Hepatocyte (in vitro differentiated cells): ENCODE results near the gene EXOC6B.

Source experiments
- EZH2 ChIP-seq: fragments of 200-600 bp; sonication (generic); IDR thresholded peaks from 2 replicates; pipeline ENCODE4 v1.6.1; 2016; ENCODE audit warnings: antibody characterized with exemption, mild to moderate bottlenecking, borderline replicate concordance
- EZH2phosphoT487 ChIP-seq: fragments of 200-600 bp; sonication (generic); IDR thresholded peaks from one replicate; pipeline ENCODE4 v1.6.1; 2018; ENCODE audit warnings: antibody characterized with exemption, mild to moderate bottlenecking, low read depth, moderate library complexity; ENCODE audit not compliant: unreplicated experiment, severe bottlenecking
- TF ChIP-seq, protein P1 (sequence below): fragments of 200-600 bp; sonication (generic); IDR thresholded peaks from 2 replicates; pipeline ENCODE4 v1.5.1; 2016; ENCODE audit warnings: antibody characterized with exemption, mild to moderate bottlenecking; ENCODE audit not compliant: poor library complexity

DNA sequence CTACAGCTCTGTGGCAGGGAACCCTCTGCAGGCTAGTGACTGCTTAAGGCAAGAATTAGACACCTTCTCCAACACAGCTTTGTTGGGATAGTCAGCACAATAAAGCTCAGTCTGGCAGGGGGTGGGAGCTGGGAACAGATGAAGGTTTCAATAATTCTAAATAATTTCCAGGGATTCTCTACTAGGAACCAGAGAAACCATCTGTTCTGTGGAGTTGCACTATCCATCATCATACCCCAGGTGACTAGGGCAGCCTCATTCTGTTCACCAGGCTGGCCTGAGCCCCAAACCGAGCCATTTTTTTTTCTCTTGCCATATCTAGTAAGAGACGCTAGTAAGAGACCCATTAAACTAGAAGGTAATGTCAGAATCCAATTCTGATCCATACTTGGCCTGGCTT lies 642.4 kb downstream of the EXOC6B start:
- TF ChIP-seq, protein P1, sequence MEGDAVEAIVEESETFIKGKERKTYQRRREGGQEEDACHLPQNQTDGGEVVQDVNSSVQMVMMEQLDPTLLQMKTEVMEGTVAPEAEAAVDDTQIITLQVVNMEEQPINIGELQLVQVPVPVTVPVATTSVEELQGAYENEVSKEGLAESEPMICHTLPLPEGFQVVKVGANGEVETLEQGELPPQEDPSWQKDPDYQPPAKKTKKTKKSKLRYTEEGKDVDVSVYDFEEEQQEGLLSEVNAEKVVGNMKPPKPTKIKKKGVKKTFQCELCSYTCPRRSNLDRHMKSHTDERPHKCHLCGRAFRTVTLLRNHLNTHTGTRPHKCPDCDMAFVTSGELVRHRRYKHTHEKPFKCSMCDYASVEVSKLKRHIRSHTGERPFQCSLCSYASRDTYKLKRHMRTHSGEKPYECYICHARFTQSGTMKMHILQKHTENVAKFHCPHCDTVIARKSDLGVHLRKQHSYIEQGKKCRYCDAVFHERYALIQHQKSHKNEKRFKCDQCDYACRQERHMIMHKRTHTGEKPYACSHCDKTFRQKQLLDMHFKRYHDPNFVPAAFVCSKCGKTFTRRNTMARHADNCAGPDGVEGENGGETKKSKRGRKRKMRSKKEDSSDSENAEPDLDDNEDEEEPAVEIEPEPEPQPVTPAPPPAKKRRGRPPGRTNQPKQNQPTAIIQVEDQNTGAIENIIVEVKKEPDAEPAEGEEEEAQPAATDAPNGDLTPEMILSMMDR, result no peak
- TF ChIP-seq EZH2 (no peak), EZH2phosphoT487 (no peak)
